SH-SY5Y (cell line): ENCODE data around the gene NECTIN1.

Source experiments
- GATA2 ChIP-seq: IDR thresholded peaks from 2 replicates; pipeline ENCODE4 v1.6.1; 2011; ENCODE audit warnings: mild to moderate bottlenecking, low read depth, low read length
- GATA3 ChIP-seq: IDR thresholded peaks from 2 replicates; pipeline ENCODE4 v1.6.1; 2011; ENCODE audit warnings: low read depth, mild to moderate bottlenecking, low read length, moderate library complexity

DNA sequence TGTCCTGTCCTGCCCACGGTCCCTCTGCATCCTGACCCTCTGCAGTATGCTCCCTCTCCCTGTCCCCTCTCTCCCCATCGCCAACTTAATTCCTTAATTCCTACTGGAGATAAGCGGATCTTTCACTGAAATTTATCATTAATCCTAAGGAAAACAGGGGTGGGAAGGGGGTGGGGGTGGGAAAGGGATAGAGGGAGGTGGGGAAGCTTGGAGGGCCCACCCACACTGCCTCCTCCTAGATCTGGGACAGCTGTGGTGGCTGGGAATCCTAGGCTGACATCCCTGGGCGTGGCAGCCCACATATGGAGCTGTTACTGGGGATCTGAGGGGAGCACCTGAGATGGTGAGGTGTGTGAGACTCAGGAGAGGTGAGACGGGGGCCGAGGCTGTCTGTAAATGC lies 14.4 kb downstream of the NECTIN1 start:
- no peak for TF ChIP-seq GATA2
- TF ChIP-seq GATA3: no peak
